Chondrocyte (in vitro differentiated cells): Measurements from ENCODE around the gene ASTN1. TPM values are rescaled to one million over a fixed set of nuclear protein-coding genes. Genes with fewer than 3 reads are reported as not detected.

Experiments used
- DNase-seq: peaks from one replicate; pipeline ENCODE4 v3.0.0; 2021; ENCODE audit warnings: mixed read lengths, low spot score
- H3K27ac Mint-ChIP-seq: one replicate; pipeline ENCODE4 v1.8.0; 2021; ENCODE audit warnings: mild to moderate bottlenecking, moderate library complexity, mixed read lengths; ENCODE audit not compliant: unreplicated experiment
- H3K27me3 Mint-ChIP-seq: 2 replicates; pipeline ENCODE4 v1.8.0; 2021; ENCODE audit warnings: low read depth, mixed read lengths
- H3K36me3 Mint-ChIP-seq: 2 replicates; pipeline ENCODE4 v1.8.0; 2021; ENCODE audit warnings: low read depth, mixed read lengths
- H3K4me1 Mint-ChIP-seq: 2 replicates; pipeline ENCODE4 v1.8.0; 2021; ENCODE audit warnings: low read depth, mild to moderate bottlenecking, mixed read lengths
- H3K4me3 Mint-ChIP-seq: one replicate; pipeline ENCODE4 v1.8.0; 2021; ENCODE audit warnings: mild to moderate bottlenecking, moderate library complexity, mixed read lengths; ENCODE audit not compliant: unreplicated experiment
- H3K9me3 Mint-ChIP-seq: 2 replicates; pipeline ENCODE4 v1.8.0; 2021; ENCODE audit warnings: low read depth, mixed read lengths
- total RNA-seq: library from RNA; stranded (reverse); gene quantifications from 3 replicates; pipeline ENCODE4 v1.2.1, GENCODE V29; 2021
- TF ChIP-seq, protein P1 (sequence below): fragments of 200-600 bp; sonication (generic); IDR thresholded peaks from 2 replicates; pipeline ENCODE4 v1.5.0; 2021; ENCODE audit warnings: antibody characterized with exemption, mild to moderate bottlenecking, moderate library complexity

The ASTN1 gene
- total RNA-seq, 1 donor from 2014 or later: not detected

GRCh38 chr1:177043597-177043996, 120.9 kb downstream of the ASTN1 start:
- no peak overlapping the region for H3K4me3 Mint-ChIP-seq
- no peaks in the 10 kb centered on the region for H3K4me1 Mint-ChIP-seq
- TF ChIP-seq, protein P1, sequence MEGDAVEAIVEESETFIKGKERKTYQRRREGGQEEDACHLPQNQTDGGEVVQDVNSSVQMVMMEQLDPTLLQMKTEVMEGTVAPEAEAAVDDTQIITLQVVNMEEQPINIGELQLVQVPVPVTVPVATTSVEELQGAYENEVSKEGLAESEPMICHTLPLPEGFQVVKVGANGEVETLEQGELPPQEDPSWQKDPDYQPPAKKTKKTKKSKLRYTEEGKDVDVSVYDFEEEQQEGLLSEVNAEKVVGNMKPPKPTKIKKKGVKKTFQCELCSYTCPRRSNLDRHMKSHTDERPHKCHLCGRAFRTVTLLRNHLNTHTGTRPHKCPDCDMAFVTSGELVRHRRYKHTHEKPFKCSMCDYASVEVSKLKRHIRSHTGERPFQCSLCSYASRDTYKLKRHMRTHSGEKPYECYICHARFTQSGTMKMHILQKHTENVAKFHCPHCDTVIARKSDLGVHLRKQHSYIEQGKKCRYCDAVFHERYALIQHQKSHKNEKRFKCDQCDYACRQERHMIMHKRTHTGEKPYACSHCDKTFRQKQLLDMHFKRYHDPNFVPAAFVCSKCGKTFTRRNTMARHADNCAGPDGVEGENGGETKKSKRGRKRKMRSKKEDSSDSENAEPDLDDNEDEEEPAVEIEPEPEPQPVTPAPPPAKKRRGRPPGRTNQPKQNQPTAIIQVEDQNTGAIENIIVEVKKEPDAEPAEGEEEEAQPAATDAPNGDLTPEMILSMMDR: no peak
- H3K27ac Mint-ChIP-seq: no peak overlapping the region
- DNase-seq: no peak
- peaks cover 13% of the 10 kb centered on the region for H3K27me3 Mint-ChIP-seq
- no peaks in the 10 kb centered on the region for H3K36me3 Mint-ChIP-seq
- no peaks in the 10 kb centered on the region for H3K9me3 Mint-ChIP-seq

DNA sequence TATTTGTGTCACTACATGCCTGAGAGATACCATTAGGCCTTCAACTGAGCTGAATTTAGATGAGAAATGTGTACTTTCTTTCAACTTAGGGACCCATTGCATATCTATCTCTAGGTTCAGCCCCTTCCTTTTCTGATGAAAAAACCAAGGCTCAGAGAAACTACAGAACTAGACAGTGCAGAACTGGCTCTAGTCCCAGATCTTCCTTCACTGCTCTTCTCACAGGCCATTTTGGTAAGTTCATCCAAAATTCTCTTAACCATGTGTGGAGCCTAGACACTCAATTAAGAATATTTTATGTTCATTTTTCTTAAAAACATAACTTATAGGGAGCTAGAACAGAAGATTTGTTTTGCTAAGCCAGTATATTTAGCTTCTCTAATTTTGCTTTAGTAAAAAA, 128.9 kb downstream of the ASTN1 start:
- DNase-seq: no peak
- H3K36me3 Mint-ChIP-seq: no peaks in the 10 kb centered on the region
- no peak overlapping the region for H3K4me3 Mint-ChIP-seq
- no peaks in the 10 kb centered on the region for H3K4me1 Mint-ChIP-seq
- no peaks in the 10 kb centered on the region for H3K9me3 Mint-ChIP-seq
- no peak overlapping the region for H3K27ac Mint-ChIP-seq
- TF ChIP-seq, protein P1: no peak
- H3K27me3 Mint-ChIP-seq: peaks cover 16% of the 10 kb centered on the region

DNA sequence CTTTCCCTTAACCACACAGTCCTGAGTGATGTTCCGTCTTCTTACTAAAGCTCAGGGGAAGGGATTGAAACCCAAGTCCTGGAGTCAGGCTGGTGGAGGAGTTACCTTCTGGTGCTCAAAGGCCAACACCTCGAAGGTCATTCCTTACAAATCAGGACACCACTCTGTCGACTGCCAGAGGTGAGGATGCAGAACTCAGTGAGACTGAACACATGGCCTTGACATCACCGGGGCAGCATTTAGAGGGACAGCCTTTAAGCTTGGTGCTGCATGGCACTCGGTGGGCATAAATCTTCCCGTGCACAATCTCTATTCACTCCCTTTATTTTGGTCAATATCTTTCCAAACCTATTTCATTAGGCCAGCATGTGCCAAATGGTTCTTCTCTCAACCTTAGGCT, 130.9 kb downstream of the ASTN1 start:
- Mint-ChIP-seq H3K4me3 (no peak overlapping the region), H3K4me1 (no peaks in the 10 kb centered on the region)
- TF ChIP-seq, protein P1: no peak

DNA sequence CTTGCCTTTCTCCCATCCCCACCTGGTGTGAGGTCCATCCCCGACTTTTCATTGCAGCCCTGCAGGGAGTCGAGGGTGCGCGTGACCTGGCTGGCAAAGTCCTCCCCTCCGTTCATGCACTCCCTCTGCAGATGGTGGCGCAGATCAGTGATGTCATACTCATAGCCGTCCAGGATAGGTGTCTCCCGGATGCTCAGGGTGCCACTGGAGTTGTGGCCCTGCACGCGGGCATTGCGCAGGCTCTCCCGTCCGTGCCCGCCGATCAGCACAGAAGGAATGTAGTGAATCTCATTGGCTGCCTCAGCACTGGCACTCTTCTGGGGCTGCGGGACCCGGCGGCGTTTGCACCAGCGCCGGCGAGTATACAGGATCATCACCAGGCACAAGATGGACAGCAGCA, 132.1 kb downstream of the ASTN1 start:
- H3K27ac Mint-ChIP-seq: no peak overlapping the region
- no peaks in the 10 kb centered on the region for H3K4me1 Mint-ChIP-seq
- TF ChIP-seq, protein P1: no peak
- peaks cover 10% of the 10 kb centered on the region for H3K27me3 Mint-ChIP-seq
- H3K4me3 Mint-ChIP-seq: no peak overlapping the region
- DNase-seq: no peak
- no peaks in the 10 kb centered on the region for H3K9me3 Mint-ChIP-seq
- no peaks in the 10 kb centered on the region for H3K36me3 Mint-ChIP-seq

More for the DNA sequence above, 130.9 kb downstream of the ASTN1 start:
- Mint-ChIP-seq H3K9me3 (no peaks in the 10 kb centered on the region), H3K27ac (no peak overlapping the region), H3K36me3 (no peaks in the 10 kb centered on the region), H3K27me3 (peaks cover 13% of the 10 kb centered on the region)
- no peak for DNase-seq

DNA sequence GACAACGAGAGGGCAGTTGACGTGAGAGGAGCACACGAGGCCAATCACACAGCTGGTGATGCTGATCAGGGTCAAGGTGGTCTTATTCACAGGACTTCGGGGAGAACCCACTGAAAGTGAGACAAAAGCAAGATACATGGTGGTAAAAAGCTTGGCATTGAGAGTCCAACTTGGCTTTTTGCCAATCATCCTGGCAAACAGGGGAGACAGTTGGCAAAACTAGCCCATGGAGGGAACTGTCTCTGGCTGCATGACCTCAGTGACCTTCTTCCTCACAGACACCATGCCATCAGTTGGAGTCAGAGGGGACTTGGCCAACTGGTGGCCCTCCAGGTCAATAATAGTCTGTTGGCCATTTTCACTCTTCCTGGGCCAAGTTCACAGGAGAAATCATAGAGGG, 139.9 kb downstream of the ASTN1 start:
- H3K36me3 Mint-ChIP-seq: no peaks in the 10 kb centered on the region
- H3K27me3 Mint-ChIP-seq: peaks cover 9% of the 10 kb centered on the region
- no peaks in the 10 kb centered on the region for H3K4me1 Mint-ChIP-seq
- DNase-seq: no peak
- H3K4me3 Mint-ChIP-seq: no peak overlapping the region
- no peaks in the 10 kb centered on the region for H3K9me3 Mint-ChIP-seq
- H3K27ac Mint-ChIP-seq: no peak overlapping the region
- TF ChIP-seq, protein P1: no peak
